GM21619 (cell line): ENCODE data around the gene LACC1.

Source experiments
- ATAC-seq: cut with Tn5 transposase; IDR thresholded peaks from one replicate; pipeline ENCODE4 v1.9.1; 2021; ENCODE audit not compliant: unreplicated experiment

The LACC1 gene

DNA sequence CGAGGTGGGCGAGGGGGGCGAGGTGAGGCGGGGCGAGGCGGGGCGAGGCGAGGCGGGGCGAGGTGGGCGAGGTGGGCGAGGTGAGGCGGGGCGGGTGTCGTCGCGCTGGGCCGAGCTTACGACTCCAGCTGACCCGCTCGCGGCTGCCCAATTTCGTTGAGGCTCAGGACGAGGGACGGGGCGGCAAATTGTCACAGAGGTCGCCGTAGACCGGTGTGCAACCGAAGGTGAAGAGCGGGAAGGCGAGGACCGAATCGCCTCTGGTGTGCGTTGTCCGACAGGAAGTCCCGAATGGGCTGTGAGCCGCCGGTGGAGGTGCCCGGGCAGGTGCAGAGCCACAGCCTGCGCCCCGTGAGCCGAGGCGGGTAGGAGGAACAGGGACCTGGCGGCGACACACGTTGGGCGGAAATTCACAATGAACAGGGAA, at the start of gene LACC1:
LACC1 (plus strand) TSS at position 150 of the 427 bp plus-strand sequence. CDS start 1,082 bp downstream, outside the sequence.
- peak; percentile 39 for ATAC-seq

DNA sequence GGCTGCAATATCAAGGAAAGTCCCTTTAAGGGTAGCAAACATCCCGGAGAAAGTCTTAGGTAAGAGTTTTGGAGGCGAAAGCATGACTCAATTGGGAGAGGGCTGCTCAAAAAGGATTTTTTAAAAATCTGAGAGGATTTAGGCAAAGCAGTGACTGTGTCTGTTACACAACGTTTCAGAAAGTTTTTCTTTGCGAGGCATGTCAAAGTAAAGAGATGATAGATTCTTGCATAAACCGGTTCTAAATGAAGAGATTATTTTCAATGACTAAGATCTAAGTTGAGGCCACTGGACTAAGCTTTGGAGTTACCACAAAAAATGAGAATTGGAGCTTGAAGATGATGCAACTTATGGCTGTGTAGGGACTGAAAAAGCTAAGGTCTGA, 49.2 kb upstream of the LACC1 start:
- ATAC-seq: no peak

DNA sequence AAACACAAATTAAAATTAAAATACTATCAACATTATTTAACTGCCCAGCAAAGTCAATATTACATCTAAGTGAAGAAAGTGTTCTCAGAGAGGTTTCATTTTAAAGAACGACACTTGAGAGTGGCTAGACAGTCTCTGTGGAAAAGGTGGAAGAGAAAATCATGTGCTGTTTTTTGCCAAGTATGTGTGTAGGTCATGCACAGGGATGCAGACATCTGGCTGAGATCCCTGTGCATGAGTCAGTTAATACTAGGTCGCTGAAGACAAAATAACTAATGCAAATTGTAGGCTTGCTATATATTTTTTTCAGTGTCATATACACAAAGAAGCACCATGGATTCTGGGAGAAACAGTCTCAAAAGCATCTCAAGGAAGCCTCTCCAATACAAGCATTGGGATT, 48.6 kb upstream of the LACC1 start:
- ATAC-seq: no peak

DNA sequence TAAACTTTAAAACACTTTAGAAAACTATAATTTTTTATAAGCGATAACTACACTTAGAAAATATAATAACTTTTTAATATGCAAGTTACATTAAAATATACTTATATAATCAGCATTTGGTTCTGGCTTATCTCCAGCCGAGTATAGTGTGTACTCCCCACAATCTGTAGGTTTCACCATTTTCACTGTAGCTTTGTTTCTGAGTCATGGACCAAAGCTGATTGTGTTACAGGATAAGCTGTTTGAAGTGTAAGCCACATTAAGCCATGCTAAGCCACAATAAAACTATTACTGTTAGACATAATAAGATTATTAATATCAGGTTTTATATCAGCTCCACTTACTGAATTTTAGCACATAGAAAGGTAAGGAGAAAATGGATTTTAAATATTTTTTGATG, 44.0 kb upstream of the LACC1 start:
- ATAC-seq: no peak

DNA sequence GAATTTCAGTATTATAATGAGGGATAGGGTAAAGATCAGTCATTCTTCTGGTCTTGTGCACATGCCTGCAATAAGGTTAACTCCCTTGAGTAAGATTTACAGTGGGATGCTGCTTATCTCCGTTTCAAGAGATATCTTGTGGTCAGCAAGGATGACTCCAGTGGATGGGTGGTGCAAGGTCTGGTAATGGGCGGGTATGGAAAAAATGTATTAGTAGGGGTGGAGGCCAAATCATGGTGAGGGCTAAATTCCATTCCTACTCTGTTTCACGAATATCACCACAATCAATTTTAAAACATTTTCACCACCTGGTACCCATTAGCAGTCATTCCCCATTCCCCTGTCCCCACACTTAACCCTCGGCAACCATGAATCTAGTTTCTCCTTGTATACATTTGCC, 40.8 kb upstream of the LACC1 start:
- ATAC-seq: no peak

DNA sequence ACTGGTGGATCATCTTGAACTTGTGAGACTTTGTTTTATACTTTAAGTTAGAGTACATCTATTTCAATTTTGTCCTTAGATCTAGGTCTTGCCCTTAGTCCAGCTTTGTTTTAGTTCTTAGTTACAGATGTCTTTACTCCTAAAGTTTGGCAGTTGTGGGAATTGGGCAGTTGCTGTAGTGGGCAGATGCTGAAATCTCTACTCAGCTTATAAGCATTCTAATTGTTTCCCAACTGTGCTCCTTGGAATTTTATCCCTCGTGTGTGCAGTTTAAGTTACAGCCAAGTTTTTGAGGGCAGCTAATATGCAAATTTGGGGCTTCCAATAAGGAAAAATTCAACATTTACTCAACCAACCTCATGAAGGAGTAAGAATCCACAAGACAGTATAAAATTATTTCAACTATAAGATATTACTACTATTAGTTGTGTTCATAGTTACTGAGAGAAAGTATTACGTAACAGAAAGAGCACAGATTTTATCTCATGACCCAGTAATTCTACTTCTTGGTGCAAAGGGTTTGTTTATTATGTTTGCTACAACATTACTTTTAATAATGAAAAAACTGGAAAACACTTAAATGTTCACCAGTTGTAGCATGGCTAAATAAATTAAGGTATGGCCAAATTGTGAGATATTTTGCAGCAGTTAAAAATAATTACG, 33.1 kb upstream of the LACC1 start:
- no peak for ATAC-seq

DNA sequence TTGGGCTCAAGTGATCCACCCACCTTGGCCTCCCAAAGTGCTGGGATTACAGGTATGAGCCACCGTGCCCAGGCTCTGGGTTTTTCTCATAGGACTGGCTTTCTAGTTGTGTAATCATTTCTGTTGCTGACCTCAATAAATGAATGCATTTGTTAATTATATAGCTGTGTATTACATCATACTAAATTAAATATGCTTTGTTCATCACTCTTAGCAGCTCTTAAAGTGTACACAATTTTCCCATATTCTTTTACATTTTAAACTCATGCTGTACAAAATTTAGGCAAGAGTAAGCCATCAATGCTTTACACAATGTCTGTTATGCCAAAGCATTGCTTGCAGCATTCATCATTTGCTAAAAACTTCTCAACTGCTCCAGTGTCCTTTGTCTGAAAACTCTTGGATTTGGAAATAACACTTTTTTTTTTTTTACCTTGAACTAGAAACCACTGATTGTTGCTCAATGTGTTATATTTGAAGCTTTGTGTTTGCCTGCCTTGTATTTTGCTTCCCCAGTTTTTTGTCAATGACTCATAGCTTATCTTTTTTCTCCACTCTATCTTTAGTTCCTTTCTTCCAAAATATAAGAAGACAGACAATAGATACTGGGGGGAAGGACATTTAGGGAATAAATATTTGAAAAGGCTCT, 31.6 kb upstream of the LACC1 start:
- ATAC-seq: no peak

DNA sequence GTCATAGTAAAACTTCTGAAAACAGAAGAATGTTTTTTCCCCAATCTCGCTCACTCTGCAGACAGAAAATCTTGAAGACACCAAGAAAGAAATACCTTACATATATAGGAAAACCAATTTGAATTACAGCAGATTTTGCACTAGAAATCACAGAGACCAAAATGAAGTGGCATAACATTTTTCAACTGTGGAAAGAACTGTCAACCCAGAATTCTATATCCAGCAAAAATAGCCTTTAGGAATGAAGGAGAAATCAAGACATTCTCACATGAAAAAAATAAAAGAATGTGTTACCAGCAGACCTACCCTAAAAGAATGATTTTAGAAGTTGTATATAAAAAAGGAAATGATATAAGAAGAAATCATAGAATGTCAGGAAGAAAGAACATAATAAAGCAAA, 28.8 kb upstream of the LACC1 start:
- ATAC-seq: no peak

DNA sequence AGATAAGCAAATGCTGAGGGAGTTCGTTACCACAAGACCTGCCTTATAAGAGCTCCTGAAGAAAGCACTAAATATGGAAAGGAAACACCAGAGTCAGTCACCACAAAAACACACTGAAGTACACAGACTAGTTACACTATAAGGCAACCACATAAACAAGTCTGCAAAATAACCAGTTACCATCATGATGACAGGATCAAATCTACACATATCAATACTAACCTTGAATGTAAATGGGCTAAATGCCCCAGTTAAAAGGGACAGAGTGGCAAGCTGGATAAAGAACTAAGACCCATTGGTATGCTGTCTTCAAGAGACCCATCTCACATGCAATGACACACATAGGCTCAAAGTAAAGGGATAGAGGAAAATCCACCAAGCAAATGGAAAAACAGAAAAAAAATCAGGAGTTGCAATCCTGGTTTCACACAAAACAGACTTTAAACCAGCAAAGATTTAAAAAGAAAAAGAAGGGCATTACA, 26.7 kb upstream of the LACC1 start:
- no peak for ATAC-seq

DNA sequence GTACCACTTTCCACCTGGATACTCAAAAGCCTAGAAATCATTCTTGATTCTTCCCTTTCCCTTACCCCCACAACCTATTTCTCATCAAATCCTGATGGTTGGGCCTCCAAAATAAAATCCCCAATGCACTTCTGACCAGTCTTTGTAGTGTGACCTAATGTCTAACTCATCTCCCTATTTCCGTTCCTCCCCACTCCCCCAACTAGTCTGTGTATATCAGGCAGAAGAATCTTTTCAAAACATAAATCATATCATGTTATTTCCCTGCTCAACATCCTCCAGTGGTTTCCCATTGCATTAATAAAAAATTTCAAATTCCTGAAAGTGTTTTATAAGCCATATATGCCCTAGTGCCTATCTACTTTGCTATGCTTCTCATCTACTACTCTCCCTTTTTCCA, 17.8 kb upstream of the LACC1 start:
- no peak for ATAC-seq

DNA sequence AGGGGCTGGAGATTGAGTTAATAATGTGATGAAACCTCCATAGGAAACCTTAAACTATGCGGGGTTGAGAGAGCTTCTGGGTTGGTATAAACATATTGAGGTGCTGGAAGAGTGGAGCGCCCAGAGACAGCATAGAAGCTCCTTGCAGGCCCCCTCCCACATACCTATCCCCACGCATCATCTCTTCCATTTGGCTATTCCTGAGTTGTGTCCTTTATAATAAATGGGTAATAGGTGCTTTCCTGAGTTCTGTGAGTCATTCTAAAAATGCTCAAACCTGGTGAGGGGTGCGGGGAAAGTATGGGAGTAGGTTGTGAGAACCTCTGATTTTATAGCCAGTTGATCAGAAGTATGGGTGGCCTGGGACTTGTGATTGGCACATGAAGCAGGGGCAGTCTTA, 14.8 kb upstream of the LACC1 start:
- no peak for ATAC-seq

DNA sequence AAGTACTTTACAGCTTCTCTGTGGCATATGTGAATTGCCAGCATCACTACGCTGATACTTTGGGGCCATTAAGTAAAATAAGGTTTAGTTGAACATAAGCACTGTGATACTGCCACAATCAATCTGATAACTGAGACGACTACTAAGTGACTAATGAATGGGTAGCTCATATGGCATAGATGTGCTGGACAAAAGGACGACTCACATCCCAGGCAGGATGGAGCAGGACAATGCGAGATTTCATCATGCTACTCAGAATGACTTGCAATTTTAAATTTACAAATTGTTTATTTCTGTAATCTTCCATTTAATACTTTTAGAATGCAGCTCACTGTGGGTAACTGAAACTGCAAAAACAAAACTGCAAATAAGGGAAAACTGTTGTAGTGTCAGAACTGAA, 13.8 kb upstream of the LACC1 start:
- ATAC-seq: no peak

DNA sequence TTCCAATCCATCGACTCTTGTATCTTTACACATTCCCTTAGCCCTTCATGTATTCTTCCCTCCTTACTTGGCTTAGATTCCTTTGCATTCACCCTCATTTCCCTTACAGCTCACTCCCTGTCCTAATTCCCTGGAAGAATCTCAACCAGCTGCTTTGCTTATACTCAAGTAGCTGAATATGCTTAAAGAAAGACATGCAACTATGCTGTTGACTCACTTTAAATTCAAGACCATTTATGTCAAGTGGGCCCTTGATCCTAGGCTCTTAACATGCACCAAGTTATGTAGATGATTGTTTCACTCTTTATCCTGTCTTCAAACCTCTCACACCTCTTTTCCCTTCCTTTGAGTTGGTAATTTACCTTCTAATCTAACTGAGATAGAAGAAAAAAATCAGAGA, 7.5 kb upstream of the LACC1 start:
- ATAC-seq: no peak

DNA sequence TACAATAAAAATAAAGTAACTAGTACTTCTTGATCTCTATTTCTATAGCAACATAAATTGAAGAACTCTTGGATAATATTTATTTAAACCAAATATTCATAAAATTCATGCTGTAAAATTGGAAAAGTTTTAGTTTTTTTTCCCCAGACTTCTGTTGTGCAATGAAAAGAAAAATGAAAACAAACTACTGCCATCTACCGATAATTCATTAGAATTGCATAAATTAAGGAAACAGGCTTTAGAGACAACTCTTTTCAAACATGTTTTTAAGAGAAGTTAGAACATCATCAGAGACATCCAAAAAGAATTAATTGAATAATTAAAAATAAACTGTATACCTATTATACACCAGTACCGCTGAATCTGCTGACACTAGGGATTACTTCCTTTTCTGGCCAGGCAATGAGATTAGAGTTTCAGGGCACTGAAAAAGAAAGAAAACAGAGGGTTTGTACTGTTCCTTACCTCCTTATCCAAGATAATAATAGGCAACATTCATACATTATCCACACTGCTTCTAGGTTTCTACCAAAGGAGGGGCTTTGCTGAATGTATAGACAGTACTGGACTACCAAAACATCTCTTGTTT, 5.1 kb upstream of the LACC1 start:
- no peak for ATAC-seq

DNA sequence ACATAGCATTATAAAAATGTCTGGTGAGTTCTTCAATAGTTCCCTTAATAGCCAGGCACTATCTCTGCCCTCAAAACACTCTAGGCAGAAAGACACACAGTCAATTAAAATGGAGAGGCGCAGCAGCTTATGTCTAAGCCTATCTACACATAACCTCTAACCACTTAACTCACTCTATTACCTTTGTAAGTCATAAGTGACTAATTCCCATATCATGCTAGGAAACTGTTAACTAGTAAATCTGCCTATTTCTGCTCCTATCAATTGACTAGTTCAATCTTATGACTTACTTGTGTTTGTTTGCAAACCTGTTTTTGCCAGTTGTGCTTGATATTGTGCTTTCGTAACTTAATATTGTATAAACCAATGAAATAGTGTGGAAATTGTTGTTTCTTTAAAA, 3.3 kb upstream of the LACC1 start:
- no peak for ATAC-seq

DNA sequence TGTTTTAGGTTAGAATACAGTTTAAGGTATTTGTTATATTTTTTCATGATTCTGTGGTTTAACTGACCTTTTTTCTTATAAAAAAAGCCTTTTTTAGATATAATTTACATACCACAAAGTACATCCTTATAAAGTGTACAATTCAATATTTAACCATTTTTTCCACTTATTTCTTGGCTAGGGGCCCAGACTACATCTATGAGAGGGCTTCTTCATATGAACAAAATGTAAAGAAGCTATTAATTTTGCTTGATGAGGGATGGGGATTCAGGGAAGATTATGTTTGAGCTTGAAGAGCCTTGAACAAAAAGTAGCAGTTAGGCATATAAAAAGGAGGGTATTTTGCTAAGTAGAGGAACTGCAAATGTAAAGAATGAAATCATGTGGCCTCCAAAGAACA, 2.4 kb upstream of the LACC1 start:
- ATAC-seq: no peak

DNA sequence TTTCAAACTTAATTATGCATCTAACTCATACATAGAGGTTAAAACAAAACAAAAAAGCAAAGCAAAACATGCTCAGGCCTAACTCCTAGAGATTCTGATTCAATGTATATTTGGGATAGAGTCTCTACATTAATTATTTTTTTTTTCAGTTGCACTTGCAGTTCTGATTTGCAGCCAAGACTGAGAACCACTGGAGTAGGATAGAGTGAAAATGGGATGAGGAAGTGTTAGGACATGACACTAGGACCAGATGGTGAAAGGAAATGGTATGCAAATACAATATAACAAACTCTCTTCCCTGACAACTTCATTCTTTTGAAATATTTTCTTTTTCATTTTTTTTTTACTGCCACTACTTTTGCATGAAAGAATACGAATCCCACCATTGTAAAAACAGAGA, 1.9 kb upstream of the LACC1 start:
- no peak for ATAC-seq

DNA sequence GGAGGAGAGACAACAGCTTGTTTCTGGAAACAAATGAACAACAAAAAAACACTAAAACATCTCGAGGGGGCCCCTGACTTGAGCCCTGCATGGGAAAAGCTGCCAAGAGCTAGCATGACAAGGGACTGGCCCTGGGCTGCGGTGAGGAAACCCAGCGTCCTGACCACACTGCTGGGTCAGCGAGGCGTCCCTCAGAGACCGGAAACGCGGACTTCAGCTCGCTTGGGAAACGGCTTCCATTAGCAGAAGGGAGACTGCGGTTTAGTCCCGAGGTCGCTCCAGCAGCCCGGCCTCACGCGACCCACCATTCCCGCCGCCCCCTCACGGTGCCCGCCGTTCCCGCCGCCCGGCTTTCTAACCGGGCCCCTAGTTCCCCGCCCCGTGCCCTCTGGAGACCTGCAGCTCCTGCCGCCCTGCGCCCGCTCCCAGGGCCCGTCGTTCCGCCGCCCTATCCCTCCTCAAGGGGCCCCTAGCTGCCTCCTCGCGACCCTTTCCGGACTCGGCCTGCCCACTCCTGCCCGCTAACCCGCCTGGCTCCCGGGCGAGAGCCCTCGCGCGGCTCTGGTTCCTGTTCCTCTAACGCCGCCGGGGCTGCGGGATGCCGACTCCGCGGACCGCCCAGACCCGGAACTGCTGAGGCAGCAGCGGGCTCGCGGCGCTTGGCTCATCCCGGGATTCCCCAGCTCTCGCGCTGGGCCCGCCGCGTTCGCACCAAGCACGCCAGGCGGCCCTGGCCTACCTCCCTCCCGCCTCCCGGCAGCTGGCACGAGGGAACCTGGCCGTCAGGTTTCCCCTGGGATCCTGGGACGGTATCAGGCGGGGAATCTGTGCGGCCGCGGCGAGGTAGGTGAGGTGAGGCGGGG, 581 bp upstream of the LACC1 start, which contains the start of gene CCDC122:
CCDC122 (minus strand) TSS at position 849 of the 863 bp plus-strand sequence. CDS start 10,364 bp downstream, outside the sequence.
- peak; percentile 63 for ATAC-seq

DNA sequence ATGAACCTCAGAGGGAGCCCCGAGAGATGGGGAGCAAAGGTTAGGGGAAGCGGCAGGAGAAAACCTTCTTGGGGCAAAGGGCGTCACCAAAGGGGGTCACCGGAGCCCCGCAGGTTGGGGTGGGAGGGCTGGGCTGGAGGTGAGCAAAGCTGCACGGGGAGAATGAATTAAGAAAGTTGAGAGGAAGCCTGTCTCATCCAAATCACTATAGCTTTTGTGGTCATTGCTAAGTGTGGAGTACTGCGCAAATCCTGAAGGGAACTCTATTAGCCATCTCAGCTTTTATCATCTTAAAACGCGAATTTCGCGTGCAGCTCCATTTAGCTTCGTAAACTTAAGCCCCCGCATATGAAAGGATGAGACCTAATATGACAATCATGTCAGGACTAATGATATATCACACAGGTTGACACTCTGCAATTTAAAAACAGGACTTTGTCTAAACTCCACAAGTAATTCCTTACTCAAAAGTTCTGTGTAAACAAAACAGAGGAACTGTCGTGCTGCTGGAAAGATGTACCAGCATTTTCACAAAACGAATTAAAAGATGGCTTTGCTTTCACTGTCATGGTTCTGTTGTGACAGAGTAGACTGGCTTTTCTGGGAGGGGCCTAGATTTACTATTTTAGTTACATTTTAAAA, 631 bp downstream of the LACC1 start:
- no peak for ATAC-seq

DNA sequence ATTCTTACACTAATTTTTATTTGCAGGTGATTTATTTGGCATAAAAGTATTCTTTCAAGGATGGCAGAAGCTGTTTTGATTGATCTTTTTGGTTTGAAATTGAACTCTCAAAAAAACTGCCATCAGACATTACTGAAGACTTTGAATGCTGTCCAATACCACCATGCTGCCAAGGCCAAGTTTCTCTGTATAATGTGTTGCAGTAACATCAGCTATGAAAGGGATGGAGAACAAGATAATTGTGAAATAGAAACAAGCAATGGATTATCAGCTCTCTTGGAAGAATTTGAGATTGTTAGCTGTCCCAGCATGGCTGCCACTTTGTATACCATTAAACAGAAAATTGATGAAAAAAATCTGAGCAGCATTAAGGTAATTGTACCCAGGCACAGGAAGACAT, 1.2 kb downstream of the LACC1 start:
- ATAC-seq: no peak

DNA sequence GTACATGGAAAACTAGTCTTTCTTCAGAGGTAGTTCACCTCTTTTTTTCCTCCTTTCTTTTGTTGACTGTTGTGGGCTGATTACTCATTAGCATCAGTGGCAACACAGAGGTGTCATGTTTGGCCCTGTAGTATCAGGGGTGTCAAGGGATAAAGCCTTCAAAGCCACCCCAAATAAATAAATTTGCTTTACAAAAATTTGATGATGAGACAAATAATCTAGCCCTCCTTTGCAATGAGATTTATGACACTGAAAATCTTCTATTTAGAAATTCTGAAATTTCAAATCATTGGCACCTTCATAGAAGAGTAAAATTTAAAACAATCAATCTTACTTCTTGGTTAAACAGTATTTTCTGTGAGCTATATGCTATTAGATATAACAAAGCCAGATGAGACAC, 1.9 kb downstream of the LACC1 start:
- ATAC-seq: no peak
